Stimulated activated CD4-positive, alpha-beta T cell treated with anti-CD3 and anti-CD28 coated beads, Interleukin-4, amount 100 ng/mL, for 1 hour (primary cell): ENCODE results near the gene NCBP3.
"Not testable (repeated sequence)": the region's sequence is repeated elsewhere in the genome, so short reads cannot be mapped to it uniquely, and the experiment has no call there.

ENCODE experiments used
- DNase-seq: peaks from one replicate; pipeline ENCODE4 v3.0.0-alpha.2; 2020

NCBP3 gene

GRCh38 chr17:3879591-3880417 lies 33.8 kb upstream of the NCBP3 start:
- no peak for DNase-seq

DNA sequence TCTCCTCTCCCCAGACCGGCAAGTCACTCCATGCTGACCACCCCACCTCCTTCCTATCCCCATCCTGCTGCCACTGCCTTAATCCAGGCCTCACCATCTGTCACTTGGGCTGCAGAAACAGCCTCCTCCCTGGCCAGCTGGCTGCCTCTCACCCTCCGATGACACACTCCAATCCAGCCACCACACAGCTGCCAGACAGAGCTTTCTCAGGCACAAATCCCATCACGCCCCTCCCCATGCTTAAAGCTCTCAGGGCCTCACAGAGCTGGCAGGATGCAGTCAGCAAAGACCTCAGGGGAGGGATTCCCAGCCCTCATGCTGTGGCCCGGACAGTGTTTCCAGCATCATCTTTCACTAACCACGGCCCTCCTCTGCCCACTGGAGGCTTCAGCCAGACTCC lies 33.1 kb upstream of the NCBP3 start:
- no peak for DNase-seq

GRCh38 chr17:3877220-3877619 lies 31.2 kb upstream of the NCBP3 start:
- no peak for DNase-seq

DNA sequence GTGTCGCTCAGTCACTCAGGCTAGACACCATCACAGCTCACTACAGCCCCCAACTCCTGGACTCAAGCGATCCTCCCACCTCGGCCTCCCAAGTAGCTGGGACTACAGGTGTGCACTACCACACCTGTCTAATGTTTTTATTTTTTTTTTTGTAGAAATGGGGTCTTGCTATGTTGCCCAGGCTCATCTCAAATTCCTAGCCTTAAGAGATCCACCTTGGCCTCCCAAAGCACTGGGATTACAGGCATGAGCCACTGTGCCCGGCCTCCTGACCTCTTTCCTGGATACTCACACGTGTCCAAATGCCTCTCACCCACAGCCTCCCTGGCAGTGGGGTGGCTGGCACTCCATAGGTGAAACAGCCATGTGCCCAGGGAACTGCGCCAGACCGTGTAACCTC lies 29.3 kb upstream of the NCBP3 start:
- no peak for DNase-seq

GRCh38 chr17:3873862-3874261 lies 27.8 kb upstream of the NCBP3 start:
- no peak for DNase-seq

DNA sequence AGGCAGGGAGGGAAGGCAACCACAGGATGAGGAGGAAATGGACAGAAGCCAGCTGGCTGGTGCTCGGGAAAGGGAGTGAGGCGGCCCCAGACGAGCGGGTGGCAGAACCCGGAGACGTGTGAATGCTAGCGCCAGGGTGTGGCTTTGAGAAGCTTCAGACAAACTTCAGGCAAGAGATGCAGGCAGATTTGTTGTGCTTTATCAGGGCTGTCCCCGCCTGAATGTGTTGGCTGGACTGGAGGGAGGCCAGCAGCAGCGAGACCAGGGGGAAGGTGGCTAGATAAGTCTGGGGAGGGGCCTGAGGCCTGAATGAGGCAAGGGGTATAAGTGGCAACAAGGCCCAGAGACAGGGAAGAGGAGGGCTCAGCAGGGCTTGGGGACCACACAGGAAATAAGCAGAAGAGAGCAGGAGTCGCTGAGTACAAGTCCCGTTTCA lies 24.8 kb upstream of the NCBP3 start:
- no peak for DNase-seq

DNA sequence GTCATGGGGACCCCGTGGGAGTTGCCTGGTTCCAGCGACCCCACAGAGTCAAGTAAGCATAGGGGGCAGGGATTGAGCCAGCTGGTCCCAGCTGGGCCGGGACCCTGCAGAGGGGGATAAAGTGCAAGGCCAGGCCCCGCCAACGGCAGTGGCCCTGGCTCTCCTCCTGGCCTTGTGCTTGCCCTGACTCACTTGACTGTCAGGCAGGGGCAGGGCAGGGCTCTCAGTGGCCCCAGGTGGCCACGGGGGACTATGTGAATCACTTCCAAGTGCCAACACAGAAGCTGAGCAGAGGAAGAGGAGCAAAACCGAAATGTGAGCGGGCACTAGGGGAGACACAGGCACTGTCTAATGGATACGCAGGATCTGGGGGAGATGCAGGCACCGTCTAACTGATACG lies 21.6 kb upstream of the NCBP3 start:
- no peak for DNase-seq

GRCh38 chr17:3867106-3867505 lies 21.1 kb upstream of the NCBP3 start:
- no peak for DNase-seq

DNA sequence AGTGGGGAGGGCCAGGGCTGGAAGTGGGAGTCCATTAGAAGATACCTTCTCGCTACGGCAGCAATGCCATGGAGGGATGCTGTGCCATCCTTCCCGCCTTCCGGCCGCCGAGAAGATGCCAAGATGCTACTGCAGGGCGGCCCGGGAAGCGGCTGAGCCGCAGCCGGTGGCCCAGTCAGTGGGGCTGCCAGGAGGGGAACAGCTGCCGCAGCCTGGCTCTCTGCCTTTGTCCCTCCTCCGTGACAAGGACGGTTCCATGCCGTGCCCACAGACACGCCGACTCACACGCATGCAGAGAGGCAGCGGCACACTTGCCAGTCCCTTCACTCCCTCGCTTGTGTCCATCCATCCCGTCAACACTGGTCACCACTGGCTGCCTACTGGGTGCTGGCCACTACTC lies 20.2 kb upstream of the NCBP3 start:
- DNase-seq: no peak

GRCh38 chr17:3865176-3865575 lies 19.1 kb upstream of the NCBP3 start:
- DNase-seq: no peak

- DNase-seq: no peak
These were observed 18.5 kb upstream of the NCBP3 start for GRCh38 chr17:3864534-3864933.

- DNase-seq: no peak
These were observed 16.0 kb upstream of the NCBP3 start for GRCh38 chr17:3861761-3862681.

DNA sequence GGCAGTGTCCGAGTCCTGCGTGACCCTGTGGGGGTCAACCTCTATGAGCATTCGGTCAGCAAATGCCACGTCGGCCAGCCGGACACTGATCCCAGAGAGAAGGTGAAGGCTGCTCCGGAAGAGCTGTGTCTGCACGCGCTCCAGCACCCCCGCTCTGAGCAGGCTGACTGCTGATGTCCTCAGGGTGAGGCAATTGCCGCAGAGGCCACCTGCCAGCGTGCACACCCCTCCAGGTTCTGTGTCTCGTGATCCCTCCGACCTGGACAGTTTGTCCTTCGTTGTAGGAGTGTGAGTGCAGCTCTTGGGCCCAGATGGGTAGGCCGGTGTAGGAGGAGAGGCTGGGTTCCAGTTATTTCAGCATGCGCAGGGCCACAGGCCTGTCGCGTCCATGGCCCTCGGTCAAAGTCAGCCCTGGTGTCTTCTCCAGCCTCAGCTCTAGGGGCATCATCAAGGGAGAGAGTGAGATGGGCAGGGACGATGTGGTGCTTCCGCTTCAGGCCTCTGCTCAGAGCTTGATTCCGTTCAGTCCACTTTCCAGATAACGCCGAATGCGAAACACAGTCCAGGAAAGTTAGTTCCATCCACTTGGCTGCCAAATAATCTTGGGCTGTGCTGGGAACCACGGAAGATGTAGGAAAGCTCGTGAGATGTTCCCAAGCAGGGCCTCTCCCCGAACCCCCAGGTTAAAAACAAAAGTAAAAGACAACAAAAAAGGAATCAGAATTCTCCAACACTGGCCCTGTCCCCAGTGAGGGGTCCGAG lies 15.1 kb upstream of the NCBP3 start:
- no peak for DNase-seq

DNA sequence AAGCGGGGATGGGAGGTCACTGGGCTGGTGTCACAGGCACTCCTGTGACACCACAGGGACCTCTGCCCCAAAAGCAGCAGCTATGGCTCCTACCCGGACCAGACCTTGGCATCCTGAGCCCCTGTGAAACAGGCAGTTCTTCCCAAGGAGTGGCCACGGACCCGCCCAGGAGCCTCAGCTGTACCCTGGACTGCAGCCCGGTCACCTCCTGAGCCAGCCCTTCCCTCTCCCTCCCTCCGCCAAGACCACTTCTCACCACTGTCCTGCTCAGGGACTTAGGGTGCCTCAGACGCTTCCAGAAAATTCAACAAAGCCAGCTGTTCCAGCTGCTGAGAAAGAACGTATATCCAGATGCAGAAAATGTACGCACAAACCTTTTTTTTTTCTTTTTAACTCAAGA lies 13.9 kb upstream of the NCBP3 start:
- DNase-seq: no peak

DNA sequence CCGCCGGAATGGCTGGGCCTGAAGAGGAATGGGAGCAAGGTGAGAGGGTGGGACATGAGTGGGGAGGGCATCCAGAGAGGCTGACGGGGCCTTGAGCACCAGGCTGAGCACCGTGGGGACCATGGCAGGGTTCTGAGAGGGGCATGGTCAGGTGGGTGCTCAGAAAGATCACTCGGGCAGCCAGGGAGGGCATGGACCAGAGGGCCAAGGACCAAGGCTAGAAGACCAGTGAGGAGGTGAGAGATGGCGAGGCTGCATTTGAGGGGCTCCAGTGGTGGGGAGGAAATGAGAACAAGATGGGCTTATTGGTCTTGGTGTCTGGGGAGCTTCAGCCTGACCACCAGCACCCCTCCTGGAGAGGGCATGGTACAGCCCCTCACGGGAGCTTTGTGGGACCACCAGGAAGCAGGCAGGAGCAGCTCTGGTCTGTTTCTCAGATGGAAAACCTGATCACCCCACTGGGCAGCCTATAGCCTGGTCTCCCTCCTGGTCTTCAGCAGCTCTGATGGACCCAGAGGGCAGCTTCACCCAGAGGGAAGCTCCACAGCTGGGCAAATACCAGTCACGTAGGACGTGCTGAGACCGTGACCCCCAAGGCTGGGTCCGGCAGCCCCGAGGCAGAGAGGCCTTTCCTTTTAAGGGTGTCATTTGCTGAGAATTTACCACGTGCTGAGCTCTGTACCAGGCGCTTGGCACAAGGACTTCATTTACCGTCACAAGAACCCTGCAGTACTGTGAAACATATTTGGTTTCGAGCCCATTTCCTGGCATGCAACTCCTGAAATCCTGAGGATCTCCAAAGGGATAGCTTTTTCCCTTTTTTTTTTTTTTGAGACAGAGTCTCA lies 11.4 kb upstream of the NCBP3 start:
- no peak for DNase-seq

DNA sequence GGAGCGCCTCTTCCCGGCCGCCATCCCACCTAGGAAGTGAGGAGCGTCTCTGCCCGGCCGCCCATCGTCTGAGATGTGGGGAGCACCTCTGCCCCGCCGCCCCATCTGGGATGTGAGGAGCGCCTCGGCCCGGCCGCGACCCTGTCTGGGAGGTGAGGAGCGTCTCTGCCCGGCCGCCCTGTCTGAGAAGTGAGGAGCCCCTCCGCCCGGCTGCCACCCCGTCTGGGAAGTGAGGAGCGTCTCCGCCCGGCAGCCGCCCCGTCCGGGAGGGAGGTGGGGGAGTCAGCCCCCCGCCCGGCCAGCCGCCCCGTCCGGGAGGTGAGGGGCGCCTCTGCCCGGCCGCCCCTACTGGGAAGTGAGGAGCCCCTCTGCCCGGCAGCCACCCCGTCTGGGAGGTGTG lies 8.2 kb upstream of the NCBP3 start:
- not testable (repeated sequence) for DNase-seq

- DNase-seq: no peak
These were observed 6.5 kb upstream of the NCBP3 start for GRCh38 chr17:3852561-3852960.

DNA sequence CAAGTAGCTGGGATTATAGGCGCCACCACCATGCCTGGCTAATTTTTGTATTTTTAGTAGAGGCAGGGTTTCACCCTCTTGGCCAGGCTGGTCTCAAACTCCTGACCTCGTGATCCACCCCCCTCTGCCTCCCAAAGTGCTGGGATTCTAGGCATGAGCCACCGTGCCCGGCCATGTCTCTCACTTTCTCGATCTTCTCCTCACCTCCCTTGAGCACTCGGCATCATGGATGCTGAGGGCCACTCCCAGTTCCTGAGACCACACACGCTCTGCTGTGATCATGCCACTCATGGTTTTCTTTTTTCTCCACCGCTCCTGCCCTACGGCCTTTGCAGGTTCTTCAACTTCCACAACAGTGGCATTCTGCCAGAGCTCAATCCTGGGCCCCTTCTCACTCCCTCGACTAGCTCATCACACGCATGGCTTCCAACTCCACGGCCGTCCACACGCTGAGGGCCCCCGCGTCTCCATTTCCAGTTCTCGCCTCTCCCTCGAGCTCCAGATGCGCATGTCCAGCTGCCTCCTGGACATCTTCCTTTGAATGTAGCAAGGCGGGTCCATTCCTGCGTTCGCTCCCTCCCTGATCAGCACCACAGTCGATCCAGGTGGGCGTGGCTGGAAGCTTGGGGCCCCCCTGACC lies 5.5 kb upstream of the NCBP3 start:
- no peak for DNase-seq

DNA sequence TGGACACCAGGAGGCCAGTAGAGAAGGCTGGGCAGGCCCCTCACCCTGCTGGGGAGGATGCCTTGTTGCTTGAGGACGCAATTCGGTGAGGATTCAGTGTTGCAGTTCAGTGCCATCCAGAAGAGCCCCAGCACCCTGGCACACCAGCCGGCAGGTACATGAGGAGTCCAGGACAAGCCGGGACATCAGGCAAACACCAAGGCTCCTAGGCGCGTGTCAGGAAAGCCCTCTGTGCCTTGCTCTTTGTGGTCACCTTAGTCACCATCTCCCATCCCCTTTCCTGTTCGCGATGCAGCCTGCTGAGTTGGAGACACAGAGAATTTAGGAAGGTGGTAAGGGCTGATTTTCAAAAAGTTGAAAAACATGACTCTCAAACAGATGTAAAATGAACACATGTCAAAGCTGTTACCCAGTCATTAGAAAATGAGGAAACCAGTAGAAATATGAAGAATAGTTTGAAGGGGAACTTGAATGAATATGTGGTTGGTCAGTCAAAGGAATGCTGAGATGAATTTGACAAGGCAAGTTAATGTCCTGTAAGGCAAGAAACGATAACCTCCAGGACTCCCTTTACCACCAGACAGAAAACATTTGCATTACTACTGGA lies 2.3 kb upstream of the NCBP3 start:
- no peak for DNase-seq

GRCh38 chr17:3847165-3847670 lies 1.2 kb upstream of the NCBP3 start:
- DNase-seq: no peak
